GM12878 (cell line): ENCODE measurements around the gene PRLH. TPM values are rescaled to one million over a fixed set of nuclear protein-coding genes. Genes with fewer than 3 reads are reported as not detected.

ENCODE experiments used
- ATAC-seq: fragments of 200-7000 bp; cut with Tn5 transposase; 3 replicates; pipeline ENCODE4 v1.9.1; 2020; ENCODE audit warnings: mild to moderate bottlenecking, moderate library complexity
- BruUV-seq: library from RNA; stranded (reverse); fragments of 400-500 nt; replicated peaks from 2 replicates; lab custom pipeline; 2021; lab: Mats Ljungman, UMichigan
- CTCF ChIA-PET: fragments of 300-600 bp; sonication (Branson Sonifier 250); formaldehyde crosslinking; extraction: SDS; loops from one replicate; lab custom pipeline; 2021; ENCODE audit warnings: inconsistent platforms; lab: Yijun Ruan, JAX
- POLR2A ChIA-PET: fragments of 350-600 bp; formaldehyde crosslinking; extraction: SDS; loops from one replicate; lab custom pipeline; 2021; ENCODE audit warnings: inconsistent platforms; lab: Charles Lee
- RAD21 ChIA-PET: fragments of 300-600 bp; sonication (Branson Sonifier 250); formaldehyde crosslinking; loops from one replicate; lab custom pipeline; 2023; ENCODE audit warnings: antibody characterized with exemption; ENCODE audit not compliant: unreplicated experiment; lab: Charles Lee
- SMC1A ChIA-PET: fragments of 300-600 bp; sonication (Branson Sonifier 250); formaldehyde crosslinking; loops from one replicate; lab custom pipeline; 2023; ENCODE audit not compliant: unreplicated experiment, uncharacterized antibody; lab: Charles Lee
- DNase-seq: peaks from one replicate; pipeline ENCODE4 v3.0.0-alpha.2; 2011; ENCODE audit warnings: low read depth, low spot score
- FAIRE-seq: peaks from 3 replicates; lab custom pipeline; 2011; peaks lifted over from hg19 to GRCh38; lab: Jason Lieb, UNC
- H2AFZ ChIP-seq: 2 replicates; pipeline ENCODE4 v1.6.0; 2011; ENCODE audit warnings: low read depth, low read length, control low read depth; ENCODE audit not compliant: control insufficient read depth
- H3K27ac ChIP-seq: 2 replicates; pipeline ENCODE4 v1.5.1; 2011; ENCODE audit warnings: control low read depth; ENCODE audit not compliant: control insufficient read depth, insufficient read depth
- H3K27me3 ChIP-seq, 2 experiments: replicated peaks in 1 of 2; 2 replicates each; pipeline versions ENCODE4 v1.6.0 to v1.6.1; 2011; ENCODE audit warnings: low read length in 1 of 2; ENCODE audit not compliant: control insufficient read depth in 2 of 2, insufficient read depth in 2 of 2
- H3K36me3 ChIP-seq, 2 experiments: 2 replicates each; pipeline ENCODE4 v1.5.1; 2011; ENCODE audit warnings: low read length in 1 of 2; ENCODE audit not compliant: control insufficient read depth in 2 of 2, insufficient read depth in 2 of 2
- H3K4me1 ChIP-seq: 2 replicates; pipeline ENCODE4 v1.6.1; 2011; ENCODE audit warnings: mild to moderate bottlenecking, low read length, moderate library complexity, mixed read lengths; ENCODE audit not compliant: control insufficient read depth, insufficient read depth
- H3K4me2 ChIP-seq: 2 replicates; pipeline ENCODE4 v1.6.0; 2011; ENCODE audit warnings: control low read depth; ENCODE audit not compliant: control insufficient read depth, insufficient read depth
- H3K4me3 ChIP-seq: fragments of 200-600 bp; sonication (generic); 2 replicates; pipeline ENCODE4 v1.5.1; 2016
- H3K79me2 ChIP-seq: 2 replicates; pipeline ENCODE4 v1.6.0; 2011; ENCODE audit warnings: low read length; ENCODE audit not compliant: control insufficient read depth, insufficient read depth
- H3K9ac ChIP-seq: 2 replicates; pipeline ENCODE4 v1.8.0; 2011; ENCODE audit warnings: low read length, control low read depth, mixed read lengths; ENCODE audit not compliant: control insufficient read depth, insufficient read depth
- H3K9me3 ChIP-seq: replicated peaks from 3 replicates; pipeline ENCODE4 v1.5.1; 2011; ENCODE audit warnings: mild to moderate bottlenecking, low read length; ENCODE audit not compliant: control insufficient read depth, insufficient read depth
- H4K20me1 ChIP-seq: 2 replicates; pipeline ENCODE4 v1.6.0; 2011; ENCODE audit not compliant: control insufficient read depth, insufficient read depth
- EED ChIP-seq: sonication (generic); IDR thresholded peaks from 2 replicates; pipeline ENCODE4 v1.6.1; 2016; ENCODE audit warnings: antibody characterized with exemption, low read depth
- KAT2A ChIP-seq: conservative IDR thresholded peaks from 2 replicates; pipeline ENCODE4 v1.6.1; 2011; ENCODE audit warnings: low read depth, low read length; ENCODE audit not compliant: control insufficient read depth
- MYB ChIP-seq: fragments of 150-350 bp; IDR thresholded peaks from 2 replicates; pipeline ENCODE4 v1.6.1; 2014; ENCODE audit warnings: mild to moderate bottlenecking, low read depth, low read length, borderline replicate concordance
- PAX5 ChIP-seq: IDR thresholded peaks from 2 replicates; pipeline ENCODE4 v1.6.1; 2011; ENCODE audit warnings: low read depth, low read length, borderline replicate concordance
- SIN3A ChIP-seq: IDR thresholded peaks from 2 replicates; pipeline ENCODE4 v1.6.1; 2012; ENCODE audit warnings: low read depth, low read length, improper control_type of control experiment
- SMC3 ChIP-seq: IDR thresholded peaks from 2 replicates; pipeline ENCODE4 v1.6.1; 2011; ENCODE audit warnings: low read length, improper control_type of control experiment, borderline replicate concordance
- WGBS: methylation state at CpG from one replicate; pipeline ENCODE4 v1.1.6; 2016; ENCODE audit warnings: low lambda C conversion rate; ENCODE audit not compliant: insufficient replicate concordance, insufficient coverage; ENCODE audit errors: missing lambda C conversion rate; 5-methylcytosine and 5-hydroxymethylcytosine counted together
- in situ Hi-C: fragments of 300-500 bp; cut with MboI; formaldehyde crosslinking; loops from 9 replicates; pipeline ENCODE4 v1.14.3; 2018; ENCODE audit warnings: mixed read lengths
- intact Hi-C: fragments of 100-400 bp; cut with micrococcal nuclease; formaldehyde crosslinking; loops from one replicate; pipeline ENCODE4 v1.14.2; 2022; ENCODE audit not compliant: unreplicated experiment
- polyA plus RNA-seq, 11 experiments: library from polyadenylated mRNA; depleted of rRNA in 4 of 11; unstranded in 6 of 11; stranded (reverse) in 5 of 11; fragments of >200 nt; fragmentation: Nextera tagmentation in 4 of 11; fragmentation: Illumina TruSeq in 1 of 11; extraction: Ambion mirVana in 4 of 11; extraction: Trizol in 1 of 11; gene quantifications; 1 replicate in 1 of 11; 2 replicates in 10 of 11; pipeline versions ENCODE4 v1.2.1 to v1.2.3, GENCODE V29; 2011 to 2016; ENCODE audit warnings: inconsistent platforms in 2 of 11, missing spikeins in 2 of 11, low read depth in 1 of 11
- total RNA-seq, 4 experiments: library from RNA; depleted of rRNA in 3 of 4; stranded (reverse); fragments of >200 nt in 3 of 4; fragmentation: Illumina TruSeq in 1 of 4; extraction: Trizol in 1 of 4; gene quantifications; 2 replicates each; pipeline versions ENCODE4 v1.2.1 to v1.2.3, GENCODE V29; 2013 to 2021

The PRLH gene
- total and polyA plus RNA-seq, 10 of the 15 experiments (the other 5 are each of a cell fraction or from before 2014, with no cell fraction given): not detected

DNA sequence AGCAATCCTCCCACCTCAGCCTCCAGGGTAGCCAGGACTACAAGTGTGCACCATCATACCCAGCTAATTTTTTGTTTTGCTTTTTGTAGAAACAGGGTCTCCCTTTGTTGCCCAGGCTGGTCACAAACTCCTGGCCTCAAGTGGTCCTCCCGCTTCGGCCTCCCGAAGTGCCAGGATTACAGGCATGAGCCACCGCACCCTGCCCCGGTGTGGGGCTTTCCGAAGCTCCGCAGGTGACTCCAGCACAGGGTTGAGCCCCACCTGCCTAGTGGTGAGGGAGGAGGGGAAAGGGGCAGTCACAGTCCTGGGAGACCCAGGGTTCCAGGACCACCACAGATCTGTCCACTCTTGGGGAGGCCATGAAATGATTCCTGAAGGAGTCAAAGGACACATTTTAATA, 5.2 kb downstream of the PRLH start:
- no peak overlapping the region for H3K27ac ChIP-seq
- FAIRE-seq (peak; percentile 18), ATAC-seq (no peak; the same call in 1 of the 3 replicates), DNase-seq (no peak)
- H3K9me3 ChIP-seq: no peaks in the 10 kb centered on the region; the same call in 2 of the 3 replicates
- no peak overlapping the region for H3K9ac ChIP-seq
- BruUV-seq: no TSS peak
- no peak overlapping the region for H2AFZ ChIP-seq
- POLR2A ChIA-PET: interaction anchor here (2.3 kb wide), 1 partner anchor 59 kb away, joined by 11 read pairs; no protein-coding TSS in a partner anchor
- no peaks in the 10 kb centered on the region for H3K4me1 ChIP-seq
- no peak overlapping the region for H3K4me2 ChIP-seq
- SMC1A ChIA-PET: interaction anchor here (0.6 to 7.1 kb wide), 25 partner anchors 9 to 420 kb away, joined by 3 to 190 read pairs (median 5); no protein-coding TSS in a partner anchor
- no peaks in the 10 kb centered on the region for H4K20me1 ChIP-seq
- RAD21 ChIA-PET: interaction anchor here (0.6 to 7.4 kb wide), 31 partner anchors 9 to 417 kb away, joined by 3 to 300 read pairs (median 4); partner anchors contain the start of gene RAB17
- intact Hi-C loops: loop anchor here (5.0 kb wide), 1 partner anchor 149 kb away; no protein-coding TSS in a partner anchor
- in situ Hi-C loops: loop anchor here (5.0 kb wide), 2 partner anchors 59 to 414 kb away; no protein-coding TSS in a partner anchor
- CTCF ChIA-PET: interaction anchor here (0.7 to 6.7 kb wide), 37 partner anchors 9 to 462 kb away, joined by 3 to 364 read pairs (median 7); partner anchors contain the start of gene RAB17
- no peaks in the 10 kb centered on the region for H3K36me3 ChIP-seq
- 77% methylated on average over 7 of the region's 7 CpGs for WGBS
- no peak overlapping the region for H3K4me3 ChIP-seq
- H3K27me3 ChIP-seq: peaks cover 0 to 2% of the 10 kb centered on the region in 2 experiments; a peak in 1 of 4 replicates
- no peak for TF ChIP-seq KAT2A
- TF ChIP-seq EED: no peak
- no peak for TF ChIP-seq MYB
- TF ChIP-seq SMC3: no peak
- no peak for TF ChIP-seq SIN3A
- TF ChIP-seq PAX5: no peak
- no peaks in the 10 kb centered on the region for H3K79me2 ChIP-seq
